GM19023 (cell line): ENCODE results near the gene FHIT.
"Not testable (repeated sequence)": the region's sequence is repeated elsewhere in the genome, so short reads cannot be mapped to it uniquely, and the experiment has no call there.

ENCODE experiments used
- ATAC-seq: cut with Tn5 transposase; IDR thresholded peaks from one replicate; pipeline ENCODE4 v1.9.1; 2021; ENCODE audit warnings: mild to moderate bottlenecking, moderate library complexity; ENCODE audit not compliant: unreplicated experiment

FHIT gene

GRCh38 chr3:60737633-60738399, 513.4 kb downstream of the FHIT start:
- no peak for ATAC-seq

DNA sequence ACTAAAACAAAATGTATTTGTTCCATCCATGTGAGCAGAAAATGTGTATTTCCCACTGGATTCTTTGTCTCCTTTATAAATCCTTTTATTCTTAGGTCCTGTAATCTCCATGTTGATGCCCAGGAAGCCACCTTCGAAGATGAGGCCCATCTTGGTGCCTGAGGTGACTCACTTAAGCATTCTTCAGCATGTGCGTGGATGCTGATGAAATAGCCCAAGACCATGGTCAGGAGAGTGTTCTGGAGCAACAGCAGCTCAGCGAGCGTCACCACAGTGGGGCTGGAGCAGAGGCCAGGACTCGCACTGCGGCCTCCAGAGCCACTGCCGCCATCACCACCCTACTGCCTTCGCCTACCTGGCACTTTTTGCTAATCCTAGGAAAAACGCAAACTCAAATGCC, 520.9 kb downstream of the FHIT start:
- no peak for ATAC-seq

DNA sequence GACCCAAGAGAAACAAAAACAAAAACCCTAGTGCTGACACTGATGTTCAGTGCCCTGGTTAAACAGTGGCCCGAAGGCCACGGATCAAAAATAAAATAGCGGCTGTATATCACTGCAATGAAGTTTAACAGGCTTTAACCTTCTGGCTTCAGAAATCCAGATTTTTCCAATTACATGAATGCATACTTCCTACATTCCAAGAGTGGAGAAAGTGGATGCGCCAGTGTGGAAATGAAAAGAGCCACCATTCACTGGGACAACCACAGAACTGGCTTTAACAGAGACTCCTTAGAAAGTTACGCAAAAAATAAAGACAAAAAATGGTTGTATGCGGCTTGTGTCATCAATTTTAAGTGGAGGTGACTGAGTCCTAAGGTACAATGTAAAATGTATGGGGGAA, 522.2 kb downstream of the FHIT start:
- no peak for ATAC-seq

GRCh38 chr3:60728006-60728405, 523.2 kb downstream of the FHIT start:
- ATAC-seq, result no peak

DNA sequence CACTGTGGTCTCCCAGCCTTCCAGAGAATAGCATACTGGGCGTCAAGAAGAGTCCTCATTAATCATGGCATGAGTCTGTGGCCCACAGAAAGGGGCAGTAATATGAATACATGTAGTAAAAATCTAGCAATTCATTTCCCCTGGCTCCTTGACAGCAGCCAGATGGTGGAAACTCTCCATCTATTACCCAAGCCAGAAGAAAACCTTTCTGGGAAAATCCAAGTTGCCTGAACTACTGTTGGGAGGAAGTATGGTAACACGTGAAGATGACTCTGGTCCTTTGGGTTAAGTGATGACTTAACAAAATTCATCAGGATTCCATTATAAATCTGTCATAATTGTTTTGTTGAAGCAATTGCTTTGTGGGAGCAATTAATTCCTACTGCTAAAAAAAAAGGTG, 530.5 kb downstream of the FHIT start:
- no peak for ATAC-seq

DNA sequence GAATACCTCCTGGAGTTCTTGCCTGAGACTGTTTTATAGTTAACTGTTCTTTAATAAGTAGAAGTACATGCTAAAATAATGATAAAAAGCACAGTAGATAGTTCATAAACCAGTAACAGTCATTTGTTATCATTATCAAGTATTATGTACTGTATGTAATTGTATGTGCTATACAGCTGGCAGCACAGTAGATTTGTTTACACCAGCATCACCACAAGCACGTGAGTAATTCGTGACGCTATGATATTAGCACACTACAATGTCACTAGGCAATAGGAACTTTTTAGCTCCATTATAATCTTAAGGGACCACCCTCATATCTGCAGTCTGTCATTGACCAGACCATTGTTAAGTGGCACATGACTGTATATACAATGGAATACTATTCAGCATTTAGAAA, 534.7 kb downstream of the FHIT start:
- ATAC-seq, result no peak

DNA sequence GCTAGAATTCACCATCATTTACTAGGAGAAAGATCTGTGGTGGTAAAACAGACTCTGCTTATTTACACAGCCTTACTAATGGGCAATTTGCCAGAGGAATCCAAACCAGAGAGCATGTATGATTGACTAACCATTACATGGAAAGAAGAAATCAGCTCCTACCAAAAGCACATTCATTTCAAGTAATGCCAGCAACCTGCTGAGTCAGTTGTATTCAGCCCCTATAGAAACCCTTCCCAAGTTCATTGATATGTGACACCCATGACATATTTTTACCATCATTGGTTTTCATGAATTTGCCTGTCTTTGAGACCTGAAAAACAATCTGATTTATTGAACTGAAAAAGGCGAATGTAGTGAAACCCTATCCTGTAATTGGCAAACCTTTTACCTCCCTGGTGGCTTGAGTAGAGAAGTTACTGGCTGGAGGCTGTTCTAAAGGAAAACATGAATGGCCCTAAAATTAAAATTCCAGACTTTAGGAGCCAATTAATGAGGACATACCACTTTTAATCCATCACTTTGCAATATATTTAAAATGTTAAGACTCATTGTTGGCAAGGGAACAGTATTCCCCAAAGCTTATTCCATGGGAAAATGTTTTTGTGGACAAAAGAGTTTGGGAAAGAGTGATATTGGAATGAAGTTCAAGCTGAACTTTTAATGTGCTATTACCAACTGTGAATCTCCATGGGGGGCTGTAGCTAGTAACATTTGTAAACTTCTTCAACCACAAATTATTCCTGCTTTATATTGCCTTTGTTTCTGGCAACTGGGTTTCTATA, 542.9 kb downstream of the FHIT start:
- ATAC-seq, result no peak

GRCh38 chr3:60707452-60708020, 543.7 kb downstream of the FHIT start:
- no peak for ATAC-seq

- no peak for ATAC-seq
Observed at GRCh38 chr3:60703956-60704736, 547.1 kb downstream of the FHIT start.

GRCh38 chr3:60703008-60703407, 548.2 kb downstream of the FHIT start:
- no peak for ATAC-seq

GRCh38 chr3:60698117-60698516, 553.1 kb downstream of the FHIT start:
- ATAC-seq, result no peak

GRCh38 chr3:60697132-60697531, 554.1 kb downstream of the FHIT start:
- ATAC-seq, result no peak

DNA sequence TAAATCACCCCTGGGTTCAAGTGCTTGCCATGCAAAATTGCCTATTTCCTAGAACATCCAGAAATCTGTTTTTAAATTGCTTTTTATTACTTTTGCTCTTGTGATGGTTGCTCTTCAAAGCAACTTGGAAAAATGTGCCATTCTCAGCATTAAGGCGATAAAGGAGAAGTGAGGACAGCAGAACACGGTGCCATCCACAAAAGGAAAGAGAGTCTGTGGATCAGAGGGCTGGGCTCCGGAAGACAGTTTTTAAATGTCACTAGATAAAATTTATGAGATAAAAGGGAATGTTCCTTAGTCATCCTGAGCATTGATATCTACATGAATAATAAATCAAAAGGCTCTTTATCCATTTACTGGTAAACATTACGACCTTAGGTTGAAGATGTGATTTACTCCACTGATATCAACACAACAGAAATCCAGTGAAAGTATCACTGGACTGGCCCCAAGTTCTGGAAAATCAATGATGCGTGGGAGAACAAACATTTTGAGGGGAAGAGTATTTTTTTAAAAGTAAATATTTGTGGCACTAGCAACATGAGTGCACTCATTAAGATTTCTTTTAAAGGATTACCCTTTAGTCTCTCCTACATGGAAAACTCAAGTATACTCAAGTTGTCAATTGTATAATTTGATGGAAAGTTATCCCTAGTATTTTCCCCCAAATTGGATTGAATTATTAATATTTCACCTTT, 554.7 kb downstream of the FHIT start:
- no peak for ATAC-seq

- ATAC-seq, result no peak
Observed at GRCh38 chr3:60675424-60675823, 575.8 kb downstream of the FHIT start.

DNA sequence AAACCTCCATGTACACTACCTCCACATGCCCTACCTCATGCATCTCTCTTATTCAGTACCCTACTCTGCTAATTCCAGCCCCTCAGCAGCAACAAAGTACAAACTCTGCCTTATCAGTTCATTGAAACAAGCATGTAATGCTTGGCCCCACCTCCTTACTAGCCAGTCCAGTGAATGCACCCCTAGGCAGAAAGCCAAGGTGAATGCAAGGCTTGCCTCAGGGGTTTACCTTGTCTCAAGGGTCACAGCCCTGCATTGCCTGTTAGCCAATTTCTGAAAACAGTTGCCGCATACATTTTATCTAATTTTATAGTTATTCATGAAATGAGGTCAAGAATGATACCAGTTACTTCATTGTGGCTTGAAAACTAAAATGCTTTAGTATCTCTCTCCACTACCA, 576.4 kb downstream of the FHIT start:
- ATAC-seq, result no peak

DNA sequence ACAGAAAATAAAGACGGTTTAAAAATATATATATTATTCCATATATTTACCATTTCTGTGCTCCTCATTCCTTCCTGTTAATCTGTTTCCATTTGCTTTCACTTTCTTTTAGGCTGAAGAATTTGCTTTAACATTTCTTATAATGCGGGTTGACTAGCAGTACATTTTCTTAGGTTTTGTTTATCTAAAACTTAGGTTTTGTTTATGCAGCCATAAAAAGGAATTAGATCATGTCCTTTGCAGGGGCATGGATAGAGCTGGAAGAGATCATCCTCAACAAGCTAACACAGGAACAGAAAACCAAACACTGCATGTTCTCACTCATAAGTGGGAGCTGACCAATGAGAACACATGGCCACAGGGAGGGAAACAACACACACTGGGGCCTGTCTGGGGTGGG, 578.1 kb downstream of the FHIT start:
- ATAC-seq, result no peak

DNA sequence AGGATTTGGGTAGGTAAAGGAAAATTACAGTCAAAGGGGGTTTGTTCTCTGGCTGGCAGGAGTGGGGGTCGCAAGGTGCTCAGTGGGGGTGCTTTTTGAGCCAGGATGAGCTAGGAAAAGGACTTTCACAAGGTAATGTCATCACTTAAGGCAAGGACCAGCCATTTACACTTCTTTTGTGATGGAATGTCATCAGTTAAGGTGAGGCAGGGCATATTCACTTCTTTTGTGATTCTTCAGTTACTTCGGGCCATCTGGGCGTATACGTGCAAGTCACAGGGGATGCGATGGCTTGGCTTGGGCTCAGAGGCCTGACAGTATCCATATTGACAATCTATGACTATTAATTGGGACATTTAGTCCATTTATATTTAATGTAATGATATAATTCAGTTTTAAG, 578.9 kb downstream of the FHIT start:
- ATAC-seq, result not testable (repeated sequence)

- no peak for ATAC-seq
Observed at GRCh38 chr3:60669636-60670035, 581.6 kb downstream of the FHIT start.

GRCh38 chr3:60660026-60660425, 591.2 kb downstream of the FHIT start:
- ATAC-seq, result no peak

- ATAC-seq, result no peak
Observed at GRCh38 chr3:60659098-60659497, 592.2 kb downstream of the FHIT start.

- ATAC-seq, result no peak
Observed at GRCh38 chr3:60657972-60658371, 593.3 kb downstream of the FHIT start.
